GM23338 (cell line): Measurements from ENCODE around the gene RASGRF2.

Source experiments
- CREB1 ChIP-seq: fragments of 250-450 bp; sonication (Bioruptor Pico); IDR thresholded peaks from 2 replicates; pipeline ENCODE4 v1.5.0; 2020; ENCODE audit warnings: low read depth, mild to moderate bottlenecking, moderate library complexity
- CTCF ChIP-seq, 2 experiments: fragments of 200-600 bp in 1 of 2; sonication (generic) in 1 of 2; conservative IDR thresholded peaks; 2 replicates each; pipeline versions ENCODE4 v1.5.1 to v1.6.1; 2016 to 2017; ENCODE audit warnings: antibody characterized with exemption in 2 of 2, low read depth in 2 of 2, mild to moderate bottlenecking in 2 of 2, moderate library complexity in 1 of 2
- ETS1 ChIP-seq: IDR thresholded peaks from 2 replicates; pipeline ENCODE4 v1.6.1; 2016; ENCODE audit warnings: antibody characterized with exemption
- EZH2 ChIP-seq: fragments of 200-600 bp; sonication (generic); IDR thresholded peaks from one replicate; pipeline ENCODE4 v1.8.0; 2017; ENCODE audit warnings: antibody characterized with exemption, mild to moderate bottlenecking, low read depth; ENCODE audit not compliant: unreplicated experiment
- EZH2phosphoT487 ChIP-seq: fragments of 200-600 bp; sonication (generic); IDR thresholded peaks from one replicate; pipeline ENCODE4 v1.8.1; 2018; ENCODE audit warnings: antibody characterized with exemption; ENCODE audit not compliant: unreplicated experiment
- JUNB ChIP-seq: IDR thresholded peaks from one replicate; pipeline ENCODE4 v1.6.1; 2016; ENCODE audit warnings: antibody characterized with exemption; ENCODE audit not compliant: unreplicated experiment
- NANOG ChIP-seq: IDR thresholded peaks from 2 replicates; pipeline ENCODE4 v1.6.1; 2016; ENCODE audit warnings: antibody characterized with exemption, borderline replicate concordance
- POLR2AphosphoS5 ChIP-seq: IDR thresholded peaks from 2 replicates; pipeline ENCODE4 v1.6.1; 2016; ENCODE audit warnings: antibody characterized with exemption, low read depth
- REST ChIP-seq: IDR thresholded peaks from one replicate; pipeline ENCODE4 v1.6.1; 2018; ENCODE audit warnings: antibody characterized with exemption; ENCODE audit not compliant: unreplicated experiment
- STAT1 ChIP-seq: IDR thresholded peaks from one replicate; pipeline ENCODE4 v1.6.1; 2016; ENCODE audit warnings: antibody characterized with exemption; ENCODE audit not compliant: unreplicated experiment
- ZNF114 ChIP-seq: fragments of 250-450 bp; sonication (Bioruptor Pico); IDR thresholded peaks from 2 replicates; pipeline ENCODE4 v1.5.0; 2020; ENCODE audit warnings: mild to moderate bottlenecking, moderate library complexity
- ZNF331 ChIP-seq: fragments of 250-450 bp; sonication (Bioruptor Pico); IDR thresholded peaks from 2 replicates; pipeline ENCODE4 v1.5.0; 2020; ENCODE audit warnings: low read depth, mild to moderate bottlenecking, moderate library complexity
- ZNF462 ChIP-seq: fragments of 250-450 bp; sonication (Bioruptor Pico); IDR thresholded peaks from 2 replicates; pipeline ENCODE4 v1.5.0; 2020; ENCODE audit warnings: mild to moderate bottlenecking, moderate library complexity

GRCh38 chr5:80930940-80931339, 29.2 kb upstream of the RASGRF2 start:
- TF ChIP-seq CTCF (conservative IDR thresholded peaks at IDR 0.05; ENCODE audit: low read depth in 2 of 2) (no peak), EZH2 (no peak), JUNB (no peak), REST (no peak), NANOG (no peak), POLR2AphosphoS5 (no peak), CREB1 (no peak), ZNF331 (no peak), ETS1 (no peak), ZNF114 (CRISPR knock-in tag) (no peak), EZH2phosphoT487 (no peak), STAT1 (no peak), ZNF462 (no peak)
